Measurements from ENCODE around the gene DENND1B.

DENND1B gene

DNA sequence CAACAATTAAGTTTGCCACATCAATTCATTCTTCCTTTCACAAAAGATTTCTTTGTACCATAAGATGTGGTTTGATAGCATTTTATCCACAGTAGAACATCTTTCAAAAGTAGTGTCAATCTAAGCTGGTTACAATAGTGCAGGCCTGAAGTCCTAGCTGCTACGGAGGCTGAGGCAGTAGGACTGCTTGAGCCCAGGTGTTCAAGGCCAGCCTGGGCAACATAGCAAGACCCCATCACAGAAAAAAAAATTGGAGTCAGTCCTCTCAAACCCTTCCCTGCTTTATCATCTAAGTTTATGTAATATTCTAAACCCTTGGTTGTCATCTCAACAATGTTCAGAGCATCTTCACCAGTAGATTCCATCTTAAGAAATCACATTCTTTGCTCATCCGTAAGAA is 31.7 kb downstream of the DENND1B start:
- no peak for DNase-seq

DNA sequence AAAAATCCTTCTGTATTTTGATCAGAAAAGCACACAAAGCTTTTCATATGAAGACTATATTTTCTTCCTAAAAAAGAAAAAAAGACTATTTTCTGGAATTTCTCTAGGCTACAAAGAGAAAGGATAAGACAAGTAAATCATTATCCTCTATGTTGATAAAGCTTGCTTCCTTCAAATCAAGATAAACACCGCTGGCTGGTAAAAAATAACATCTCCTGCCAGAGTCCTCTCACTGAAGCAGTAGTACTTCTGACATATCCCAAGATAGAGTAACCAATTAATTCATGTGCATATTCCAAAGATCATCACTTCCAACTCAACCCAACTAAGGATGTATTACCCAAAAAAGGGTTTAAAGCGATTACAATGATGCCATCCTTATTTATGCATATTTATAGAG is 34.3 kb downstream of the DENND1B start:
- no peak for DNase-seq

- no peak for DNase-seq
Observed at GRCh38 chr1:197738927-197739326, 36.4 kb downstream of the DENND1B start.

DNA sequence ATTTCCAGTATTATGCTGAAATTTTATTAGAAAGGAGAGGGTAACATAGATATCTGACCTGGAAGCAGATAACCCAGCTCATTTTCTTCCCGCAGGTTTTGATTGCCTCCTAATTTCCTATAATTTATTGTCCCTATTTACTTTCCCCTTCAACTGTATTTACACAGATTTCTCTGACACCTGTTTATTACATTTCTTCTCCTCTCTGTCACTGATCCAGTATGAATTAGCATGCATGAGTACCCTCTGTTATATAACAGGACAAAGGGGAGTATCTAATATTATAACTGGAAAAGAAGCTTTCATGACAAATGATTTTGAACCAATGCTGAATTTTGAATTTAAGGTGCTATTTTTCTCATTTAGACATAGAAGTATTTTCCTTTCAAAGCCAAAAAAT is 37.4 kb downstream of the DENND1B start:
- no peak for DNase-seq

DNA sequence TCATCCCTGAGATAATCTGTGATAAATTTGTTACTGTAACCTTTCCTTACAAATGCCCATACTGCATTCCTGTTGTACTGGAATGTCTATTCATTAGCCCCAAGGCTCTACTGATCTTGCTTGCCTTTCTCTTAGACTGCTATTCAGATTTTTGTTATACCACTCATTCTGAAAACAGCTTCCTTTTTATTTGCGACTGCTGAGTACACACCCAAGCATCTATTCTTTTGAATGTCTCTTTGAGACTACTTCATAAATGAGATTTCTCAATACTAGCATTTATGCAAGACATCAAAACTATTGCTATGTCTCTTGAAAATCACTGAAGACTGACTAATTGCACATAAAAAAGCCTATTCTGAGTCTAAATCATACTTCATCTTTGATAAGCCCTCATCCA is 38.6 kb downstream of the DENND1B start:
- peak; percentile 84 for DNase-seq

- DNase-seq = no peak
Observed at GRCh38 chr1:197735461-197735860, 39.8 kb downstream of the DENND1B start.

- DNase-seq = no peak
Observed at GRCh38 chr1:197733324-197733723, 42.0 kb downstream of the DENND1B start.

DNA sequence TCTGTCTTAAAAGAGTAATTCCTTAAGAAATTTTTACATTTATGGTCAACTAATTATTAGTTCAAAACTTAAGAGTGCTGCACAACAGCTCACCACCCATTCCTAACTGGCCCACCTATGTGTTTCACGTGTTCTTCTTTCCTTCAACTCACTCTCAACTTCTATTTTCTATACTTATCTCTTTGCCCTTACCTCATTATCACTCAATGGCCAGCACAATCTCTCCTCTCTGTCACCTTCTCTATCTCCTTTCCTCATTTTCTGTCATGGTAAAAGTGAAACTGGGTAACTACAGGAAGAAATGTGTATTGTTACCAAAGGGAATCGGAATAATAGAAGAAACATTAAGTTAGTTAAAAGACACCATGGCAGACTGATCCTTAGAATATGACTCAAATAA is 43.1 kb downstream of the DENND1B start:
- no peak for DNase-seq

- no peak for DNase-seq
Observed at GRCh38 chr1:197731449-197731848, 43.8 kb downstream of the DENND1B start.

GRCh38 chr1:197725976-197726375 is 49.3 kb downstream of the DENND1B start:
- DNase-seq = no peak

DNA sequence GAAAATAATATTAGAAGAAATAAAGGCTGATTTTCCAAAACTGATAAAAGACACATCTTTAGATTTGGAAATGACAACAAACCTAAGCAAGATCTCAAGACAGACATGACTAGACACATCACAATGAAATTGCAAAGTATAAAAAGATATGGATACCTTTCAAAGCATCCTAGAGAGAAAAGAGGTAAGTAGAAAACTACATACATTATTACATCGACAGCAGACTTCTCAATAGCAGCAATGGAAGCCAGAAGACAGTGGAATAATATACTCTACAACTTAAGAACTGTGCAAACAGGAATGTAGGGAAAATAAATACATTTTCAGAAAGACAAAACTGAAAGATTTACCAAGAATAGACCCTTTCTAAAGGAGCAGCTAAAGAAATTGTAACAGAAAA is 50.2 kb downstream of the DENND1B start:
- peak; percentile 5 for DNase-seq

DNA sequence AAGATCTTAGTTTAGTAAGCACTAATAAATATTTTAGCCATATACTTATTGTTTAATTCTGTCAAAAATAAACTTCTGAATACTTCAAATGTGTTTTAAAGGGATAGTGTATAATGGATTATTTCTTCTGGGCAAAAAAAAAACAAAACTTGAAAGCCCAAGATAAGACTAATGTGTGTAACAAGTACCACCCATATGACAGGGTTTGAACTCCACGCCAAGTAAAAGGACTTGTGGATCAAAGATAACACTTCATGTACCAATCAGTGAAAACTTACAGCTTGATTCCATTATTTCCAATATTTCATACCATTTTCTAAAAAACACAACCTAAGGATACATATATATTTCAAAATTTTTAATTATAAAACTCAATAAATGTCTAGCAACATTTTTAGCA is 59.5 kb downstream of the DENND1B start:
- DNase-seq = no peak

DNA sequence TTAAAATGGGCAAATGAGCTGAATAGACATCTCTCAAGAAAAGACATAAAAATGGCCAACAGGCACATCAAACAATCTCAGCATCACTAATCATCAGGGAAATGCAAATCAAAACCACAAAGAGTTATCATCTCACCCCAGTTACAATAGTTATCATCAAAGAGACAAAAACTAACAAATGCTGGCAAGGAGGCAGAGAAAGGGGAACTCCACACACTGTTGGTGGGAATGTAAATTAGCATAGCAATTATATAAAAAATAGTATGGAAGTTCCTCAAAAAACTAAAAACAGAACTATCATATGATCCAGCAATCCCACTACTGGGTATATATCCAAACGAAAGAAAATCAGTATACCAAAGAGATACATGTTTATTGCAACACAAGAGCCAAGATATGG is 68.7 kb downstream of the DENND1B start:
- no peak for DNase-seq

DNA sequence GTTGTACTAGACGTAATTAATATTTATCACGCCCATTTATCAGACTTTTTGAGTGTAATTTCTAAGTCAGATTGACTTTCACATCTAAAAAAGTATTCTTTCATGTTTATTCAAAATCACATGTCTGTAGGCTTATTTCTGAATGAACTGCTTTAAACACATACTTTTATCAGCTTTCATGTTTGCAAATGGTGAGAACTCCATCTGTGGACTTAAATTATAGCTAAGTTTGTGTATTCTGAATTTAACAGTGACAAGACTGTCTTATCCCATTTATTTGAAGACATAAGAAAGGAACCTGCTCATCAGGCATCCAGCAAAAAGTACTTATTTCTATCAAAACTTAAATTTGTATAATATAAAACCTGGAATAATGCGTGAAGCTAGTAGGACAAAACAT is 69.3 kb downstream of the DENND1B start:
- DNase-seq = no peak

DNA sequence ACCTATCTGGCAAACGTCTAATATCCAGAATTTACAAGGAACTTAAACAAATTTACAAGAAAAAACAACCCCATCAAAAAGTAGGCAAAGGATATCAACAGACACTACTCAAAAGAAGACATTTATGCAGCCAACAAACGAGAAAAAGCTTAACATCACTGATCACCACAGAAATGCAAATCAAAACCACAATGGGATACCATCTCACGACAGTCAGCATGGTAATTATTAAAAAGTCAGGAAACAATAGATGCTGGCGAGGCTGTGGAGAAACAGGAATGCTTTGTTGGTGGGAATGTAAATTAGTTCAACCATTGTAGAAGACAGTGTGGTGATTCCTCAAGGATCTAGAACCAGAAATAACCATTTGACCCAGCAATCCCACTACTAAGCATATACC is 74.6 kb downstream of the DENND1B start:
- DNase-seq = peak; percentile 10

GRCh38 chr1:197696372-197696771 is 78.9 kb downstream of the DENND1B start:
- peak; percentile 52 for DNase-seq

GRCh38 chr1:197695961-197696360 is 79.3 kb downstream of the DENND1B start:
- DNase-seq = peak; percentile 14

- DNase-seq = peak; percentile 23
Observed at GRCh38 chr1:197692965-197693364, 82.3 kb downstream of the DENND1B start.

GRCh38 chr1:197691816-197692215 is 83.5 kb downstream of the DENND1B start:
- DNase-seq = no peak

- no peak for DNase-seq
Observed at GRCh38 chr1:197690074-197690473, 85.2 kb downstream of the DENND1B start.

GRCh38 chr1:197688233-197688632 is 87.0 kb downstream of the DENND1B start:
- no peak for DNase-seq

GRCh38 chr1:197686702-197687355 is 88.5 kb downstream of the DENND1B start:
- DNase-seq = no peak

DNA sequence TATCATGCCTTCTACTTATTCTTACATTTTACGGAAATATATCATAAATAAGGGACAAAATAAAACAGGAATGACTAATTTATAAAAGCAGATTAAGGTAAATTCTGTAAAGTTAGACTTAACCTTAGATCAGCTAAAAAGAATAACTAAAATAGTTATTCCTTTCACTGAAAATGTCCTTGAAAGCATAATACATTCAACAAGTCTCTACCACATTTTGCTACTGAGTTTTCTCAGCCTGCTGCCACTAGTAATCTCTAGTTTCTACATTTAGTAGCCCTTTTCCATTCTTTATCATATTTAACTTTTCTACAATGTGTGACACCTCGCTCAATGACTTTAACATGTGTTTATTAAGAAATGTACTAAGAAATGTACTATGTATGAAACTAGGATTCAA is 89.0 kb downstream of the DENND1B start:
- no peak for DNase-seq

- DNase-seq = no peak
Observed at GRCh38 chr1:197685785-197686184, 89.5 kb downstream of the DENND1B start.

DNA sequence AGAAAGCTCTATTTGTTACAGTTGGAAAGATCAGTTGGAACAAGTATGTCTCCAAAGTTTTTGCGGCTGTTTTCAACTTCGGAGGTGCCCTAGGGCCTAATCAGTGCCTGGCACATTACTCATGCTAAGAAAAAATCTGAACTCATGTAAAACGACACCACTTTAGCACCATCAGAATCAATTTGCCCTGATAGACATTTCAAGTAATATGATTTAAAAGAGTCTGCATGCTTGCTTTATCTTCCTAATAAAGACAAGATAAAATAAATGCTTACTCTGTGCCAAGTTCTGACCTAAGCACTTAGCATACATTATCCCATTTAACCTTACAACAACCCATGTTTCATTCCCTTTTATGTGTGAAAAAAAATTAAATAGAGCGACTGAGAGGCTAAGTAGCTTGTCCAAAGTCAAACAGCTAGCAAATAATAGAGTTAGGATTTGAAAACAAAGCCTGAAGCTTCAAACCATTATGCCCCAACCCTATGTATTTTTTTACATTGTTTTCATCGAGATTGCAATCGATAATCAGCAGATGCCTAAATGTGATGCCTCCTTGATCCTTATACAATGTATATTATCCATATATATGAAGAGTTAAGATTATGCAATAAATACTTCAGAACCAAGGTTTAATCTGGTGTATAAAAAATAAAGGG is 91.3 kb downstream of the DENND1B start:
- DNase-seq = peak; percentile 24
